Skeletal muscle satellite cell (primary cell): ENCODE data around the gene ECSCR.
"Not testable (repeated sequence)": the region's sequence is repeated elsewhere in the genome, so short reads cannot be mapped to it uniquely, and the experiment has no call there.

Source experiments
- H3K27me3 ChIP-seq: 2 replicates; pipeline ENCODE4 v1.7.0; 2013; ENCODE audit warnings: low read length; ENCODE audit not compliant: control insufficient read depth, insufficient read depth
- H3K36me3 ChIP-seq: 2 replicates; pipeline ENCODE4 v1.7.0; 2013; ENCODE audit warnings: mild to moderate bottlenecking, control low read depth, low read length; ENCODE audit not compliant: insufficient read depth
- H3K4me1 ChIP-seq: 2 replicates; pipeline ENCODE4 v1.7.0; 2013; ENCODE audit warnings: low read length; ENCODE audit not compliant: control insufficient read depth, insufficient read depth
- H3K4me2 ChIP-seq: 2 replicates; pipeline ENCODE4 v1.7.0; 2013; ENCODE audit warnings: mild to moderate bottlenecking, low read length
- H3K4me3 ChIP-seq: 2 replicates; pipeline ENCODE4 v1.7.0; 2013; ENCODE audit warnings: low read length
- H3K9ac ChIP-seq: 2 replicates; pipeline ENCODE4 v1.7.0; 2013; ENCODE audit warnings: mild to moderate bottlenecking, low read depth, low read length, moderate library complexity
- H3K9me3 ChIP-seq: replicated peaks from 2 replicates; pipeline ENCODE4 v1.7.0; 2013; ENCODE audit warnings: mild to moderate bottlenecking, control low read depth, low read length

Gene ECSCR

DNA sequence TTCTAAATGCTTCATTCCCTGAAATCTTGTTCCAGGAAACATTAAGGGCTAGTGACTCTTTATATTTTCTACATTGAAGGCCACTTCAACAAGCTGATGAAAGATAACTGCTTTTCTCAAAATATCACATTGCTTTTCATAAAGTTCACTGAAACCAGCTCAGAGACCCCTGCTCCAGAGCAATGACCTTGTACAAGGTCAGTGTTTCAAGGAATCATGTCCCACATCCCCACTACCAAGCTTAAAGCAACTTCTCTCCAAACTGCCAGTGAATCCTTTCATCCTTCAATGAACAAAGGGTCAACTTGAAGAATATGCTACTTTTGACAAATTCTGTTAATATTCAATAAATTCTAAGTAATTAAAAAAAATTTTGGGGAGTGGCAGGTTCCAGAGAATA is 46.7 kb downstream of the ECSCR start:
- no peak overlapping the region for H3K4me2 ChIP-seq
- H3K4me3 ChIP-seq = no peak overlapping the region
- no peaks in the 10 kb centered on the region for H3K9me3 ChIP-seq
- peaks cover 15% of the 10 kb centered on the region for H3K36me3 ChIP-seq
- H3K4me1 ChIP-seq = peaks cover 12% of the 10 kb centered on the region
- H3K9ac ChIP-seq = no peak overlapping the region
- H3K27me3 ChIP-seq = no peaks in the 10 kb centered on the region

DNA sequence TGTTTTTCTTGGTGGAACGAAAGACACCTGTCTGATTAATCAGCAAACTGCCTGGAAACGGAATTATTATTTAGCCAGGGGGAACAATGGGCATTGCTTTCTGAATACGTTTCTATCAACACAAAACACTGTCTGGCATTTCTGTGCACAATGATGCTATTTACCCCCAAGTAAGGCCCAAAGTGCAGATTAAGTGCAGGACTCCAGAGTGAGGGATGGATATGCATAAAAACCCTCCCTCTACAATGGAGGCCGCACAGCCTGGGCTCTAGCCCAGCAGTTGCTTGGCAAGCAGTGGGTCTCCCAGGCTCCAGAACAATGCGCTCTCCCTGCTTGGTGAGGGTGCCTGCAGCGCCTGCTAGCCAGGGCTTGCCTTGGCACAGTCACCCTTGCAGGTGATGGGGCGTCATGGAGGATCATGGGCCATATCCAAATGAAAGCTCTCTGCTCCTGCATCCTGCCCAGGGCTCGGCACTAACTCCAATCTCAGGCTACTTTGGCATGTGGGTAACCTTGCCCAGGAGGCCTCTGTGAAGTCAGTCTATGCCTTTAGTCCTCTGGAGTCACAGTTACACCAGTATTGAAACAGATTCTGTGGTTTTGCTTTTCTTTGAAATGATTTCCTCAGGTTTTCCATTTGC is 47.2 kb downstream of the ECSCR start:
- Histone ChIP-seq H3K9ac (no peak overlapping the region), H3K4me3 (no peak overlapping the region), H3K4me1 (peaks cover 12% of the 10 kb centered on the region), H3K36me3 (peaks cover 12% of the 10 kb centered on the region), H3K27me3 (no peaks in the 10 kb centered on the region), H3K9me3 (no peaks in the 10 kb centered on the region), H3K4me2 (no peak overlapping the region)

DNA sequence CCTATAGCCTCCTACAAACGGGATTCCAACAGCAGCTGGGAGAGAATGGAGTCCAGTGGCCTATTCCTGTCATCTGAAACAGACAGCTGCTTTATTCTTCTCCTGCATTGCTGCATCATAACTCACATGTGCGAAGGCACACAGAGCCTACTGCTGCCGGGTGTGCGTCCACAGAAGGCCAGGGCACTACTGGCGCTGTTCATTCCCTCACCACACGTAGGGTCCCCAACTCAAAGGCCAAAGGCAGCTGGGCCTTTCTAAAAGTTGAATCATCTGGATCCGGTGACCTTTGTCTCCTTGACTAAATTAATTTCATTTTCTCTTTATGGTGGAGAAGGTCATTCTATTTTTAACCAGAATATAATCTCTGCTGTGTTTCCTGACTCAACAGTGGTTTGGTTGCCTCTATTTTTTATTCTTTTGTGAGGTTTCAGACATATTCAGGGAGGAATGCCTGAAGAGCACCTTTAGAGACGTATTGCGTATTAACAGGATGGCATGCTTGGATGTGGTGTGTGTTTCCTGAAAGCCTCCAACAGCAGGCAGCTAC is 47.9 kb downstream of the ECSCR start:
- H3K27me3 ChIP-seq = no peaks in the 10 kb centered on the region
- H3K9me3 ChIP-seq = no peaks in the 10 kb centered on the region
- no peak overlapping the region for H3K9ac ChIP-seq
- peaks cover 12% of the 10 kb centered on the region for H3K4me1 ChIP-seq
- H3K4me3 ChIP-seq = no peak overlapping the region
- H3K36me3 ChIP-seq = peaks cover 5% of the 10 kb centered on the region
- no peak overlapping the region for H3K4me2 ChIP-seq

DNA sequence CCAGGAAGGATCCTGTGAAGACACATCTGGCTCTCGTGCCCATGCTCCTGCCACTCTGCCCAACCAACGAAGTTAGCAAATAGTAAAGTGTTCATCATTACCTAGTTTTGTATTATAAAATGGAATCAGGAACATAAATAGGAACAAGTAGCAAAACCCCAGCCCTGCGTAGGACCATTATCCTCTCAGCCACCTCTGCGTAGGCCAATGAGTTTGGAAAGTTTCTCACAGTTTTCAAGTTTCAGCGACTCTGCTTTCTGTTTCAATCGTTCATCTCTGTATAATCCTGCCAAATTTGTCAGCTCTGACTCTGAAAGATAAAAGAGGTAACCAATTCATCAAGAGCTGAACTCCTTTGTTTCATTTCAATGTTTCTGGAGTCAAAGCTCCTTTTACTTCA is 48.6 kb downstream of the ECSCR start:
- Histone ChIP-seq H3K36me3 (no peaks in the 10 kb centered on the region), H3K4me2 (no peak overlapping the region), H3K4me1 (peaks cover 12% of the 10 kb centered on the region), H3K9ac (no peak overlapping the region), H3K9me3 (no peaks in the 10 kb centered on the region), H3K4me3 (no peak overlapping the region), H3K27me3 (no peaks in the 10 kb centered on the region)

DNA sequence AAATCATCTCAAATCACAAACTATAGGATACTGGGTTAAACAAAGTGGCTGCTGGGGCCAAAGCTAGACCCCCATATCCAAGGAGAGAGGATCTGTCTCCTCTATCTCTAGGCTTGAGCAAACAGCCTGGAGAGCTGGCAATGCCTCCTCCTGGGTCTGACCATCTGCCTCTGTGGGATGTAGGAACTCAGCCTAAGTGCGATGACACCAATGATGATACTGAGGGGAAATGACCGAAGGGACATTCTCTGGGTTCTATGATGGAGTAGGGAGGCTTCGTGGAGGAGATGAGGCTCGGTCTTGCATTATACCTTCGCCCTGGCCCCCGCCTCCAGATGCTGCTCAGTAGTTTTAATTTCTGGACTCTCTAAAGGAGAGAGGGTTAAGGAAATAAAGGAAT is 49.4 kb downstream of the ECSCR start:
- Histone ChIP-seq H3K9ac (no peak overlapping the region), H3K27me3 (no peaks in the 10 kb centered on the region), H3K9me3 (no peaks in the 10 kb centered on the region), H3K4me2 (no peak overlapping the region), H3K36me3 (no peaks in the 10 kb centered on the region), H3K4me1 (peaks cover 12% of the 10 kb centered on the region), H3K4me3 (no peak overlapping the region)

DNA sequence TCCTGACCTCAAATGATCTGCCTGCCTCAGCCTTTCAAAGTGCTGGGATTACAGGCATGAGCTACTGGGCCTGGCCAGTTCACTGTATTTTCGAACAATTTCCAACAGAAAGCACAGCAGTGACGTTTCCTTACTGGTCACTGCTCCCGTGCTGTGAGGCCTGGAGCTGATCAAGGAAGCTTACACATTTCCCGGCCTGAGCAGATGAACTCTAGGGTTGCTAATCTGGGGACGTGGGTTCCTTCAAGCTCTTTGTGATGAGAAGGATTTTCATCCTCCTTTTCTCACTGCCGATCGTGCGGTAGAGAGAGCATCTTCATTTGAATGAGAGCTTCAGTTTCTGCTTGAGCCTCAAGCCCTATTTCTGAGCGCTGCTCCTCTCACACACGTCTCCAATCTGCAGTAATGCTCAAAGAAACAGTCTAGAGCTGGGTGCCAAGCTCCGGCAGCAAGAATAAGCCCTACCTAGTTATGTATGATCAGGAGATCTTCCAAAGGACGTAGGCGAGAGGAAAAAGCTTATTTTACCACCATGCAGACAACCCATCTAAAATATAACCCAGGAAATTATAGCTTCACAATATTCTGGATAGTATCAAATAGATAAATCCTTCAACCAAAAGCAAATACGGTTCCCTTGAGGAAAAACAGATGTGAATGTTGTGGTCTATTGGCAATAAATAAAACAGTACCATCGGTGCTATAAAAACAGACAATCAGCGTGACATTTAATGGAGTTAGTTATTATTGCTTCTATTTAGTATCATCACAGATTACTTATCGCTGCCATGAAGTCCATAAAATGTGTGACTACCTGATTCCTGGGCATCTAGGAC is 51.3 kb downstream of the ECSCR start:
- Histone ChIP-seq H3K4me3 (no peak overlapping the region), H3K36me3 (no peaks in the 10 kb centered on the region), H3K4me1 (peaks cover 12% of the 10 kb centered on the region), H3K9ac (no peak overlapping the region), H3K9me3 (no peaks in the 10 kb centered on the region), H3K4me2 (no peak overlapping the region), H3K27me3 (no peaks in the 10 kb centered on the region)

DNA sequence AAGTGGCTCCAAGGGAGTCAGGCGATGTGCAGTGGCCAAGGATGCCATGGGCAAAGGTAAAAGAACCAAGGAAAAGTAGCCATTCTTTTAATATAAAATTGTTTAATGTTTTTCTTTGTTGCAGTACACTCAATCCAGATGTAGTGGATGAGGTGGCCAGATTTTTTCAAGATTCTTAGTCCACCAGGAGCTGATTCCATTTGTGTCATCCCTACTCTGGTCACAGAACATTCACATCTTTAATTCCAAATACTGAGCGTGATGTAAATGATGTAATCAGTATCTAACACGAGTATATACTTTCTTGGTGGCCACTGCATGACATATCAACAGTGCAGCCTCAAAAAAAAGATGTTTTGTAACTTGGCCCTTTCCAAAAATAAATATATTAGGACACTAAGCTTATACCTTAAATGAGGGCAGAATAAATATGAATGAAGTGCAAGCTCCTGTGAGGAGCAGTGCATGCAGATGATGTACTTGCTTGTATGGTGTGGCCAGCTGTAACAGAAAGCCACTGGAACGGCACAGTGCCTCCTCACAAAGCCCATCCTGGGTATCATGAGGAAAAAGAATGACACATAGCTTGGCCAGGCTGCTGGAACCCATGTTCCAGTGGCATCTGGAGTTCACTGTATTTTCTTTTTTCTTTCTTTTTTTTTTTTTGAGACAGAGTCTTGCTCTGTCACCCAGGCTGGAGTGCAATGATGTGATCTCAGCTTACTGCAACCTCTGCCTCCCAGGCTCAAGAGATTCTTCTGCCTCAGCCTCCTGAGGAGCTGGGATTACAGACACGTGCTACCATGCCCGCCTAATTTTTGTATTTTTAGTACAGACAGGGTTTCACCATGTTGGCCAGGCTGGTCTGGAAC is 52.2 kb downstream of the ECSCR start:
- Histone ChIP-seq H3K9me3 (no peaks in the 10 kb centered on the region), H3K4me3 (no peak overlapping the region), H3K9ac (no peak overlapping the region), H3K4me1 (peaks cover 10% of the 10 kb centered on the region), H3K27me3 (no peaks in the 10 kb centered on the region), H3K4me2 (no peak overlapping the region), H3K36me3 (no peaks in the 10 kb centered on the region)

DNA sequence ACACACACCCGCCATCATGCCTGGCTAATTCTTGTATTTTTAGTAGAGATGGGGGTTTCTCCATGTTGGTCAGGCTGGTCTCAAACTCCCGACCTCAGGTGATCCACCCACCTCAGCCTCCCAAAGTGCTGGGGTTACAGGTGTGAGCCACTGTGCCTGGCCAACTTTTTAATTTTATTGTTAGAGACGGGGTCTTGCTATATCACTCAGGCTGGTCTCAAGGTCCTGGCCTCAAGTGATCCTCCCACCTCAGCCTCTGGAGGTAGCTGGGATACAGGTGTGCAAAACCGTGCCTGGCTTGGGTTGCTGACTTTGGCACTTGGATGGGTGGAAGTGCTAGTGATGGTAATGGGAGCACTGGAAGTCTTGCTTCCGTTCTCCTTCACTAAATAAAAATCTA is 53.4 kb downstream of the ECSCR start:
- H3K9me3 ChIP-seq, H3K4me1 ChIP-seq, H3K4me2 ChIP-seq, H3K9ac ChIP-seq, H3K27me3 ChIP-seq, H3K4me3 ChIP-seq, H3K36me3 ChIP-seq: not testable (repeated sequence)

DNA sequence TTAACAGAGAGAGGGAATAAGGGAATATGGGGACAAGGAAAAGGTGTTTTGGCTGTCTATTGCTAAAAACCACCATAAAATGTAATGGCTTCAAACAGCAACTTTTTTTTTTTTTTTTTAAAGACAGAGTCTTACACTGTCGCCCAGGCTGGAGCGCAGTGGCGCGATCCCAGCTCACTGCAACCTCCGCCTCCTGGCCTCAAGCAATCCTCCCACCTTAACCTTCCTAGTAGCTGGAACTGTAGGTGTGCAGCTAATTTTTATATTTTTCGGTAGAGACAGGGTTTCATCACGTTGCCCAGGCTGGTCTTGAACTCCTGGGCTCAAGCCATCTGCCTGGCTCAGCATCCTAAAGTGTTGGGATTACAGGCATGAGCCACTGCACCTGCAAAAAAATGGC is 54.4 kb downstream of the ECSCR start:
- Histone ChIP-seq H3K9ac (no peak overlapping the region), H3K4me3 (no peak overlapping the region), H3K4me1 (peaks cover 12% of the 10 kb centered on the region), H3K36me3 (no peaks in the 10 kb centered on the region), H3K4me2 (no peak overlapping the region), H3K27me3 (no peaks in the 10 kb centered on the region), H3K9me3 (no peaks in the 10 kb centered on the region)

DNA sequence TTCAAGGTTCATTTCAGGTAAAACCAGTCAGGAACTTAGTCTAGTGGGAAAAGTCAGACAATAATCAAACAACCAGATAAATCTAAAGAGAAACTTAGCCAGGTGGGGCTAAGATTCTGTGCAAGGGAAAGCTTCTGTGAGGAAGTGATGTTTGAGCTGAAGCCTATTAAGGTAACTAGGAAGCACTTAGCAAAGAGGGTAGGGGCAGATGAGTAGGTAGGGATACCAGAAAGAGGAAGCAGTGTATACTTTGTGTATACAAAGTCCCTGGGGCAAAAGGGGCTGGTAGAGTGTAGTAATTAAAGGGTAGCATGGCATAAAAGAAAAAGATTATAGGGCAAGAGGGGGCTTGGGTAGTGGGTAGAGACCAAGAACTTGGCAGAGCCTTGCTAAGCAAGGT is 55.0 kb downstream of the ECSCR start:
- H3K4me2 ChIP-seq = no peak overlapping the region
- H3K36me3 ChIP-seq = no peaks in the 10 kb centered on the region
- no peaks in the 10 kb centered on the region for H3K9me3 ChIP-seq
- H3K4me1 ChIP-seq = peaks cover 13% of the 10 kb centered on the region
- no peak overlapping the region for H3K9ac ChIP-seq
- no peaks in the 10 kb centered on the region for H3K27me3 ChIP-seq
- no peak overlapping the region for H3K4me3 ChIP-seq

DNA sequence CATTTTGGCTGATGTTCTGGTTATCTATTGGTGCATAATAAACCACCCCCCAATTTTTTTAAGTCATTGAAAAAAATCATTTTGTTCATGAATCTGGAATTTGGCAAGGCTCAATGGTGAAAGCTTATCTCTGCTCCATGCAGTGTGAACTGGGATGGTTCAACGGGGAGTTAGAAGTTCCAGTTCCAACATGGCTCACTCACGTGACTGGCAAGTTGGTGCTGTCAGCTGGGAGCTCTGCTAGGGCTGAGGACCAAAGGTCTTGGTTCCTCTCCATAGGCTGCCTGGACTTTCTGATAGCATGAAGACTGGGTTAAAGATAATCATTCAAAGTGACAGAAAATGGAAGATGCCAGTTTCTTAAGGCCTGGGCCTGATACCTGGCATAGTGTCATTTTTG is 55.6 kb downstream of the ECSCR start:
- no peak overlapping the region for H3K9ac ChIP-seq
- peaks cover 13% of the 10 kb centered on the region for H3K4me1 ChIP-seq

More for the DNA sequence above, 55.6 kb downstream of the ECSCR start:
- no peaks in the 10 kb centered on the region for H3K36me3 ChIP-seq
- no peaks in the 10 kb centered on the region for H3K9me3 ChIP-seq
- no peaks in the 10 kb centered on the region for H3K27me3 ChIP-seq
- H3K4me3 ChIP-seq = no peak overlapping the region
- H3K4me2 ChIP-seq = no peak overlapping the region
